K562 (cell line): ENCODE data around the gene CS. TPM values are rescaled to one million over a fixed set of nuclear protein-coding genes. Genes with fewer than 3 reads are reported as not detected.

Experiments used
- BRD9 ChIP-seq: fragments of 450-650 bp; IDR thresholded peaks from 2 replicates; pipeline ENCODE4 v1.6.1; 2018; ENCODE audit warnings: low read depth; ENCODE audit not compliant: partially characterized antibody
- HMG20A ChIP-seq: fragments of 450-650 bp; formaldehyde crosslinking; conservative IDR thresholded peaks from 2 replicates; pipeline ENCODE4 v1.4.0; 2020; ENCODE audit warnings: mild to moderate bottlenecking, mixed read lengths
- LEF1 ChIP-seq: fragments of 450-650 bp; IDR thresholded peaks from 2 replicates; pipeline ENCODE4 v1.6.1; 2016; ENCODE audit warnings: mild to moderate bottlenecking
- MAFK ChIP-seq: IDR thresholded peaks from 2 replicates; pipeline ENCODE4 v1.6.1; 2011; ENCODE audit warnings: low read length, improper control_type of control experiment
- POLR2AphosphoS2 ChIP-seq: IDR thresholded peaks from 2 replicates; pipeline ENCODE4 v1.6.1; 2012; ENCODE audit warnings: low read length, improper control_type of control experiment
- SRSF3 ChIP-seq: fragments of 200-400 bp; formaldehyde crosslinking; IDR thresholded peaks from 2 replicates; pipeline ENCODE4 v1.6.1; 2016; ENCODE audit warnings: mild to moderate bottlenecking, low read length, moderate library complexity; ENCODE audit not compliant: insufficient read depth
- ZNF224 ChIP-seq: sonication (generic); formaldehyde crosslinking; IDR thresholded peaks from 2 replicates; pipeline ENCODE4 v1.8.0; 2022; ENCODE audit warnings: mild to moderate bottlenecking, missing genetic modification reagents
- polyA plus RNA-seq, 8 experiments: library from polyadenylated mRNA; depleted of rRNA in 4 of 8; stranded (reverse) in 5 of 8; unstranded in 3 of 8; fragments of >200 nt; fragmentation: Nextera tagmentation in 2 of 8; fragmentation: Illumina TruSeq in 1 of 8; extraction: Ambion mirVana in 2 of 8; extraction: Trizol in 1 of 8; gene quantifications; 2 replicates each; pipeline versions ENCODE4 v1.2.1 to v1.2.3, GENCODE V29; 2011 to 2014; ENCODE audit warnings: inconsistent platforms in 1 of 8, missing spikeins in 1 of 8
- total RNA-seq, 7 experiments: library from RNA; depleted of rRNA in 6 of 7; stranded (reverse); fragments of >200 nt in 6 of 7; fragmentation: Illumina TruSeq in 2 of 7; extraction: Trizol in 2 of 7; gene quantifications; 2 replicates each; pipeline versions ENCODE4 v1.2.1 to v1.2.3, GENCODE V29; 2011 to 2021; ENCODE audit warnings: low replicate concordance in 1 of 7
- TF ChIP-seq, protein P1 (sequence below): fragments of 450-650 bp; IDR thresholded peaks from 2 replicates; pipeline ENCODE4 v1.6.1; 2016; ENCODE audit warnings: mild to moderate bottlenecking
- TF ChIP-seq, protein P2 (sequence below): fragments of 250-450 bp; sonication (Bioruptor Pico); IDR thresholded peaks from 2 replicates; pipeline ENCODE4 v1.4.0; 2020
- TF ChIP-seq, protein P3 (sequence below): IDR thresholded peaks from 3 replicates; pipeline ENCODE4 v1.6.1; 2011; ENCODE audit warnings: borderline replicate concordance, mild to moderate bottlenecking; ENCODE audit not compliant: insufficient read length, insufficient read depth
- TF ChIP-seq, protein P4 (sequence below), 2 experiments: fragments of 150-350 bp in 1 of 2; IDR thresholded peaks; 2 replicates each; pipeline ENCODE4 v1.6.1; 2012 to 2016; ENCODE audit warnings: low read depth in 2 of 2, low read length in 2 of 2, mild to moderate bottlenecking in 1 of 2, moderate library complexity in 1 of 2
- TF ChIP-seq, protein P5 (sequence below): fragments of 250-450 bp; sonication (Bioruptor Pico); IDR thresholded peaks from 2 replicates; pipeline ENCODE4 v1.4.0; 2020

The CS gene
- total and polyA plus RNA-seq, 9 of the 15 experiments (the other 6 are each of a cell fraction or from before 2014, with no cell fraction given) = 99.9 to 390 (median 149) TPM

DNA sequence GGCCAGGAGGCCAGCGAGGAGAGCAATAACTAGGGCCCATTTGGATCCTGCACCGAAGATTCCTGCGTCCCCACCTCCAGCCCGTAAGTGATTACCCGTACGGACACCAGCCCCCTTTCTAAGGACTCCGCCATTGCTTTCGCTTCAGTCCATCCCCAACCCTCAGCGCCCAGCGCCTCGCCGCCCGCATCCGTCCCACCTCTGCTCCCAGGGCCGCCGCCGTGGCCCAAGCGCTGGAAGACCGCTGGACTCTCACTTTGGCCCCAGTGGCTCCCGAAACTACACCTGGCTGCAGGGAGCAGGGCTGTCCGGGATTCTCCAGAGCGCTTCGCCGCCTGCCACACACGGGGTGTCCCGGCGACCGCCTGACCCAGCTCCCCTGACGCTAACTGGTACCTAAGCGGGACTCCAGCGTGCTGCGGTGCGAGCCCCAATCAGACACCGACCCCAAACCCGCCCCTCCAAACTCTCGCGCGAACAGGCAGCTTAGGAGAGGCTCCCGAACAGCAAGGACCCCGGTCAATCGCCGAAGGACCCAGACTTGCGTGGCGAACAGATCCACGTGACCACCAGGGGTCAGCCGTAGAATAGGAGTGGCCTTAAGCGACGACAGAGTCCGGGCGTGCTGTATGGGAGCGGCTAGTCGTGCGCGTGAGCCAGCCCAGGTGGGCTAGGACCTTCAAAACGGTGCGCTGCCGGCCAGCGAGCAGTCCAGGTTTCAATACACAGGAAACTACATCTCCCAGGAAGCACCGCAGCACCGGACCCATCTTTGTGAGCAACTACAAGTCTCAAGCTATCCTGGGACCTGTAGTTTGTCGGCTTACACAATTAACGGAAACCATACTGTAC is 15.7 kb upstream of the CS start, which contains the start of gene CNPY2 (continued):
- TF ChIP-seq, protein P1, sequence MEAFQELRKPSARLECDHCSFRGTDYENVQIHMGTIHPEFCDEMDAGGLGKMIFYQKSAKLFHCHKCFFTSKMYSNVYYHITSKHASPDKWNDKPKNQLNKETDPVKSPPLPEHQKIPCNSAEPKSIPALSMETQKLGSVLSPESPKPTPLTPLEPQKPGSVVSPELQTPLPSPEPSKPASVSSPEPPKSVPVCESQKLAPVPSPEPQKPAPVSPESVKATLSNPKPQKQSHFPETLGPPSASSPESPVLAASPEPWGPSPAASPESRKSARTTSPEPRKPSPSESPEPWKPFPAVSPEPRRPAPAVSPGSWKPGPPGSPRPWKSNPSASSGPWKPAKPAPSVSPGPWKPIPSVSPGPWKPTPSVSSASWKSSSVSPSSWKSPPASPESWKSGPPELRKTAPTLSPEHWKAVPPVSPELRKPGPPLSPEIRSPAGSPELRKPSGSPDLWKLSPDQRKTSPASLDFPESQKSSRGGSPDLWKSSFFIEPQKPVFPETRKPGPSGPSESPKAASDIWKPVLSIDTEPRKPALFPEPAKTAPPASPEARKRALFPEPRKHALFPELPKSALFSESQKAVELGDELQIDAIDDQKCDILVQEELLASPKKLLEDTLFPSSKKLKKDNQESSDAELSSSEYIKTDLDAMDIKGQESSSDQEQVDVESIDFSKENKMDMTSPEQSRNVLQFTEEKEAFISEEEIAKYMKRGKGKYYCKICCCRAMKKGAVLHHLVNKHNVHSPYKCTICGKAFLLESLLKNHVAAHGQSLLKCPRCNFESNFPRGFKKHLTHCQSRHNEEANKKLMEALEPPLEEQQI = no peak
- no peak for TF ChIP-seq BRD9
- TF ChIP-seq POLR2AphosphoS2 = peak; percentile 83; the same call in 1 of the 2 replicates
- TF ChIP-seq, protein P2, sequence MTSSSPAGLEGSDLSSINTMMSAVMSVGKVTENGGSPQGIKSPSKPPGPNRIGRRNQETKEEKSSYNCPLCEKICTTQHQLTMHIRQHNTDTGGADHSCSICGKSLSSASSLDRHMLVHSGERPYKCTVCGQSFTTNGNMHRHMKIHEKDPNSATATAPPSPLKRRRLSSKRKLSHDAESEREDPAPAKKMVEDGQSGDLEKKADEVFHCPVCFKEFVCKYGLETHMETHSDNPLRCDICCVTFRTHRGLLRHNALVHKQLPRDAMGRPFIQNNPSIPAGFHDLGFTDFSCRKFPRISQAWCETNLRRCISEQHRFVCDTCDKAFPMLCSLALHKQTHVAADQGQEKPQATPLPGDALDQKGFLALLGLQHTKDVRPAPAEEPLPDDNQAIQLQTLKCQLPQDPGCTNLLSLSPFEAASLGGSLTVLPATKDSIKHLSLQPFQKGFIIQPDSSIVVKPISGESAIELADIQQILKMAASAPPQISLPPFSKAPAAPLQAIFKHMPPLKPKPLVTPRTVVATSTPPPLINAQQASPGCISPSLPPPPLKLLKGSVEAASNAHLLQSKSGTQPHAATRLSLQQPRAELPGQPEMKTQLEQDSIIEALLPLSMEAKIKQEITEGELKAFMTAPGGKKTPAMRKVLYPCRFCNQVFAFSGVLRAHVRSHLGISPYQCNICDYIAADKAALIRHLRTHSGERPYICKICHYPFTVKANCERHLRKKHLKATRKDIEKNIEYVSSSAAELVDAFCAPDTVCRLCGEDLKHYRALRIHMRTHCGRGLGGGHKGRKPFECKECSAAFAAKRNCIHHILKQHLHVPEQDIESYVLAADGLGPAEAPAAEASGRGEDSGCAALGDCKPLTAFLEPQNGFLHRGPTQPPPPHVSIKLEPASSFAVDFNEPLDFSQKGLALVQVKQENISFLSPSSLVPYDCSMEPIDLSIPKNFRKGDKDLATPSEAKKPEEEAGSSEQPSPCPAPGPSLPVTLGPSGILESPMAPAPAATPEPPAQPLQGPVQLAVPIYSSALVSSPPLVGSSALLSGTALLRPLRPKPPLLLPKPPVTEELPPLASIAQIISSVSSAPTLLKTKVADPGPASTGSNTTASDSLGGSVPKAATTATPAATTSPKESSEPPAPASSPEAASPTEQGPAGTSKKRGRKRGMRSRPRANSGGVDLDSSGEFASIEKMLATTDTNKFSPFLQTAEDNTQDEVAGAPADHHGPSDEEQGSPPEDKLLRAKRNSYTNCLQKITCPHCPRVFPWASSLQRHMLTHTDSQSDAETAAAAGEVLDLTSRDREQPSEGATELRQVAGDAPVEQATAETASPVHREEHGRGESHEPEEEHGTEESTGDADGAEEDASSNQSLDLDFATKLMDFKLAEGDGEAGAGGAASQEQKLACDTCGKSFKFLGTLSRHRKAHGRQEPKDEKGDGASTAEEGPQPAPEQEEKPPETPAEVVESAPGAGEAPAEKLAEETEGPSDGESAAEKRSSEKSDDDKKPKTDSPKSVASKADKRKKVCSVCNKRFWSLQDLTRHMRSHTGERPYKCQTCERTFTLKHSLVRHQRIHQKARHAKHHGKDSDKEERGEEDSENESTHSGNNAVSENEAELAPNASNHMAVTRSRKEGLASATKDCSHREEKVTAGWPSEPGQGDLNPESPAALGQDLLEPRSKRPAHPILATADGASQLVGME (CRISPR knock-in tag) = no peak
- 0 out of 2 replicates have a peak, but pooled peaks have one; percentile 74 for TF ChIP-seq ZNF224 (CRISPR knock-in tag)
- TF ChIP-seq HMG20A = no peak
- no peak for TF ChIP-seq LEF1
- TF ChIP-seq, protein P3, sequence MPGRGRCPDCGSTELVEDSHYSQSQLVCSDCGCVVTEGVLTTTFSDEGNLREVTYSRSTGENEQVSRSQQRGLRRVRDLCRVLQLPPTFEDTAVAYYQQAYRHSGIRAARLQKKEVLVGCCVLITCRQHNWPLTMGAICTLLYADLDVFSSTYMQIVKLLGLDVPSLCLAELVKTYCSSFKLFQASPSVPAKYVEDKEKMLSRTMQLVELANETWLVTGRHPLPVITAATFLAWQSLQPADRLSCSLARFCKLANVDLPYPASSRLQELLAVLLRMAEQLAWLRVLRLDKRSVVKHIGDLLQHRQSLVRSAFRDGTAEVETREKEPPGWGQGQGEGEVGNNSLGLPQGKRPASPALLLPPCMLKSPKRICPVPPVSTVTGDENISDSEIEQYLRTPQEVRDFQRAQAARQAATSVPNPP = no peak
- TF ChIP-seq, protein P4, sequence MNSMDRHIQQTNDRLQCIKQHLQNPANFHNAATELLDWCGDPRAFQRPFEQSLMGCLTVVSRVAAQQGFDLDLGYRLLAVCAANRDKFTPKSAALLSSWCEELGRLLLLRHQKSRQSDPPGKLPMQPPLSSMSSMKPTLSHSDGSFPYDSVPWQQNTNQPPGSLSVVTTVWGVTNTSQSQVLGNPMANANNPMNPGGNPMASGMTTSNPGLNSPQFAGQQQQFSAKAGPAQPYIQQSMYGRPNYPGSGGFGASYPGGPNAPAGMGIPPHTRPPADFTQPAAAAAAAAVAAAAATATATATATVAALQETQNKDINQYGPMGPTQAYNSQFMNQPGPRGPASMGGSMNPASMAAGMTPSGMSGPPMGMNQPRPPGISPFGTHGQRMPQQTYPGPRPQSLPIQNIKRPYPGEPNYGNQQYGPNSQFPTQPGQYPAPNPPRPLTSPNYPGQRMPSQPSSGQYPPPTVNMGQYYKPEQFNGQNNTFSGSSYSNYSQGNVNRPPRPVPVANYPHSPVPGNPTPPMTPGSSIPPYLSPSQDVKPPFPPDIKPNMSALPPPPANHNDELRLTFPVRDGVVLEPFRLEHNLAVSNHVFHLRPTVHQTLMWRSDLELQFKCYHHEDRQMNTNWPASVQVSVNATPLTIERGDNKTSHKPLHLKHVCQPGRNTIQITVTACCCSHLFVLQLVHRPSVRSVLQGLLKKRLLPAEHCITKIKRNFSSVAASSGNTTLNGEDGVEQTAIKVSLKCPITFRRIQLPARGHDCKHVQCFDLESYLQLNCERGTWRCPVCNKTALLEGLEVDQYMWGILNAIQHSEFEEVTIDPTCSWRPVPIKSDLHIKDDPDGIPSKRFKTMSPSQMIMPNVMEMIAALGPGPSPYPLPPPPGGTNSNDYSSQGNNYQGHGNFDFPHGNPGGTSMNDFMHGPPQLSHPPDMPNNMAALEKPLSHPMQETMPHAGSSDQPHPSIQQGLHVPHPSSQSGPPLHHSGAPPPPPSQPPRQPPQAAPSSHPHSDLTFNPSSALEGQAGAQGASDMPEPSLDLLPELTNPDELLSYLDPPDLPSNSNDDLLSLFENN (IDR thresholded peaks at IDR 0.05; ENCODE audit: low read depth in 2 of 2, low read length in 2 of 2) = no peak
- no peak for TF ChIP-seq MAFK
- TF ChIP-seq, protein P5, sequence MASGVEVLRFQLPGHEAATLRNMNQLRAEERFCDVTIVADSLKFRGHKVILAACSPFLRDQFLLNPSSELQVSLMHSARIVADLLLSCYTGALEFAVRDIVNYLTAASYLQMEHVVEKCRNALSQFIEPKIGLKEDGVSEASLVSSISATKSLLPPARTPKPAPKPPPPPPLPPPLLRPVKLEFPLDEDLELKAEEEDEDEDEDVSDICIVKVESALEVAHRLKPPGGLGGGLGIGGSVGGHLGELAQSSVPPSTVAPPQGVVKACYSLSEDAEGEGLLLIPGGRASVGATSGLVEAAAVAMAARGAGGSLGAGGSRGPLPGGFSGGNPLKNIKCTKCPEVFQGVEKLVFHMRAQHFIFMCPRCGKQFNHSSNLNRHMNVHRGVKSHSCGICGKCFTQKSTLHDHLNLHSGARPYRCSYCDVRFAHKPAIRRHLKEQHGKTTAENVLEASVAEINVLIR (CRISPR knock-in tag) = no peak
- TF ChIP-seq SRSF3 = no peak
